IPS-15b (cell line): ENCODE results near the gene ZFP69B.
A peak's percentile ranks its signal among the peaks of the same experiment; 100 is the strongest.
"Not testable (repeated sequence)": the region's sequence is repeated elsewhere in the genome, so short reads cannot be mapped to it uniquely, and the experiment has no call there.

ENCODE experiments used
- H3K27me3 ChIP-seq: one replicate; pipeline ENCODE4 v1.6.1; 2013; ENCODE audit warnings: low read length; ENCODE audit not compliant: control insufficient read depth, insufficient read depth
- H3K36me3 ChIP-seq: one replicate; pipeline ENCODE4 v1.6.1; 2013; ENCODE audit warnings: low read length; ENCODE audit not compliant: control insufficient read depth, insufficient read depth
- H3K4me1 ChIP-seq: one replicate; pipeline ENCODE4 v1.6.1; 2013; ENCODE audit warnings: mild to moderate bottlenecking, low read length; ENCODE audit not compliant: control insufficient read depth, insufficient read depth
- H3K4me3 ChIP-seq: one replicate; pipeline ENCODE4 v1.5.1; 2013; ENCODE audit warnings: low read depth, low read length
- H3K9ac ChIP-seq: one replicate; pipeline ENCODE4 v1.6.1; 2013; ENCODE audit warnings: low read depth, mild to moderate bottlenecking, low read length
- H3K9me3 ChIP-seq: one replicate; pipeline ENCODE4 v1.6.1; 2013; ENCODE audit warnings: mild to moderate bottlenecking, low read length; ENCODE audit not compliant: control insufficient read depth, insufficient read depth

Gene ZFP69B

DNA sequence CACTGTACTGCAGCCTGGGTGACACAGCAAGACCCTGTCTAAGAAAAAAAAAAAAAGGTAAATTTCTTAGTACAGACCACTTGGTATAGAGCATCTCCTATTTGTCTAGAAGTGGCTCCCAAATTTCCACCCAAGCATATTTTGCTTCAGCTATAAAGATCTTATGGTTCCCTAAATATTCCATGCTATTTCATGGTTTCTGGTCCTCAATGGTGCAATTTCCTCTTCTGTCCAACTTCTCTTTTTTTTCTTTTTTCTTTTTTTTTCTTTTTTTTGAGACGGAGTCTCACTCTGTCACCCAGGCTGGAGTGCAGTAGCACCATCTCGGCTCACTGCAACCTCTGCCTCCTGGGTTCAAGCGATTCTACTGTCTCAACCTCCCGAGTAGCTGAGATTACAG, 52.4 kb downstream of the ZFP69B start:
- H3K9me3 ChIP-seq, H3K36me3 ChIP-seq: not testable (repeated sequence)

DNA sequence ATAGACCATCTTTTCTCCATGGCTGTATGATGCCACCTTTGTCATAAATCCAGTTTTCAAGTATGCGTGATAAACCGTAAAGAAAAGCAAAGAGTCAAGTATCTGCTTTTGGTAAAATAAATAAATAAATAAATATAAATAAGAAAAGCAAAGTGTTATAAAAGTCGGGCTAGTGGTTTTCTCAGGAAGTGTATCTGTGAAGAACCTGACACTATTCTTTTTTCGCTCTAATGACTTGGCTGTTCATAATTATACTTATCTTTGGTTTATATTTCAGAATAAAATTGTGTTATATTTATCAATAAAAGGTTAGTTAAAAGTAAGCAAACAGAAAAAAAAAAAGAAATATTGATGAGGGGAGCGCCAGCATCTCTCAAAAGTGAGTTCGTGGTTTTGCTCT, 57.7 kb downstream of the ZFP69B start:
- Histone ChIP-seq H3K4me1 (no peaks in the 10 kb centered on the region), H3K9ac (no peak overlapping the region), H3K36me3 (no peaks in the 10 kb centered on the region), H3K9me3 (no peaks in the 10 kb centered on the region), H3K27me3 (peaks cover 11% of the 10 kb centered on the region), H3K4me3 (peak overlapping the region; percentile 78)

More for the DNA sequence above, 52.4 kb downstream of the ZFP69B start:
- not testable (repeated sequence) for H3K4me1 ChIP-seq, H3K9ac ChIP-seq, H3K4me3 ChIP-seq, H3K27me3 ChIP-seq

- no peaks in the 10 kb centered on the region for H3K36me3 ChIP-seq
- peaks cover 11% of the 10 kb centered on the region for H3K27me3 ChIP-seq
- H3K9me3 ChIP-seq = no peaks in the 10 kb centered on the region
- peak within 1 kb of the TSS; percentile 78 for H3K4me3 ChIP-seq
- no peaks in the 10 kb centered on the region for H3K4me1 ChIP-seq
- H3K9ac ChIP-seq = peak within 1 kb of the TSS; percentile 86
Measured at GRCh38 chr1:40508375-40509341, 58.4 kb downstream of the ZFP69B start, which contains the start of gene EXO5. Gene EXO5, plus strand, starts transcription at chr1:40508767. Its CDS starts 5,778 bp downstream, at chr1:40514545.
